NK-92 treated with Interleukin-12 subunit alpha and Interleukin-12 subunit beta, amount 100 ng/mL, for 24 hours (cell line): ENCODE data around the gene GOLGA8B.
A peak's percentile ranks its signal among the peaks of the same experiment; 100 is the strongest.
"Not testable (repeated sequence)": the region's sequence is repeated elsewhere in the genome, so short reads cannot be mapped to it uniquely, and the experiment has no call there.

ENCODE experiments used
- DNase-seq: peaks from one replicate; lab custom pipeline; 2025; lab: John Stamatoyannopoulos, UW

GOLGA8B gene

DNA sequence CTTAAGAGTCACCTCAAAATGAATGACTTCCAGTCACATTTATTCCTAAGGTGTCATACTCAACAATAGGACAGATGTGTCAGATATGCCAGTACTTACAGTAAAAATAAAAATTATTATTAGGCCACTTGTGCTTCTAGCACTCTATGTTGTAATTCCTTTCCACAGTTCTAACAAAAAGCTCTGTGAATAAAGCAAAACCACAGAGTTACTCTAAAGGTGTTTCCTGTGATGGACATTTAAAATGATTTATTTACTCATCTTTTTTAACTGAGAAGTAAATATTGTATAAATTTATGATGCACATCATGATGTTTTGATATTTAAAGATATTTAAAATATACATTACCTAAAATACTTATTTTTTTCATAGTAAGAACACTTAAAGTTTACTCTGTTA lies 13.9 kb upstream of the GOLGA8B start:
- no peak for DNase-seq

DNA sequence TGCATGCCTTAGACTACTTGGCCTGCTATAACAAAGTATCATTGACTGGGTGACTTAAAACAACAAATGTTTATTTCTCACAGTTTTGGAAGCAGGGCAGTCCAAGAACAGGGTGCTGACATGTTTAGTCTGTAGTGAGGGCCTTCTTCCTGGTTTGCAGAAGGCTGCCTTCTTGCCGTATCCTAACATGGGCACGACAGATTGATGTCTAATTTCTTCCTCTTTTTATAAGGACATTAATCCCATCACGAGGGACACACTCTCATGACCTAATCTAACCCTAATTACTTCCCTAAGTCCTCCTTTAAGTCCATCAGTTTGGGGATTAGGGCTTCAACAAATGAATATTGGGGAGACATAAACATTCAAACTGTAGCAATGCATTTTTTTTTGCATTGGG lies 10.9 kb upstream of the GOLGA8B start:
- DNase-seq: no peak

DNA sequence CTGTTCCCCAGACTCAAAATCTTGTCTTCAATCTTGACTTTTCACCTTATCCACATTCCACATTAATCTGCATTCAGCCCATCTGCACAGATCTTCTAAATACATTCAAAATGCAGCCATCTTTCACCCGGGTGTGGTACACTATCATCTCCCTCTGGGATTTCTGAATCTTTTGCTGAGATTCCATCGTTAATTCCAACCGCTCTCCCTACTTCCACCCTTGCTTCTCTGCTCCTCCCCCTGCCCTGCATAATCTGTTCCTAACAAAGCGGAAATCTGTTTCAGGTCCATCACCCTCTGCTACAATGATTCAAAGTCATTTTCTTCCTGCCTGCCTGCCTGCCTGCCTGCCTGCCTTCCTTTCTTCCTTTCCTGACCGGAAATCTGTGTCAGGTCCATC lies 7.9 kb upstream of the GOLGA8B start:
- DNase-seq: no peak

DNA sequence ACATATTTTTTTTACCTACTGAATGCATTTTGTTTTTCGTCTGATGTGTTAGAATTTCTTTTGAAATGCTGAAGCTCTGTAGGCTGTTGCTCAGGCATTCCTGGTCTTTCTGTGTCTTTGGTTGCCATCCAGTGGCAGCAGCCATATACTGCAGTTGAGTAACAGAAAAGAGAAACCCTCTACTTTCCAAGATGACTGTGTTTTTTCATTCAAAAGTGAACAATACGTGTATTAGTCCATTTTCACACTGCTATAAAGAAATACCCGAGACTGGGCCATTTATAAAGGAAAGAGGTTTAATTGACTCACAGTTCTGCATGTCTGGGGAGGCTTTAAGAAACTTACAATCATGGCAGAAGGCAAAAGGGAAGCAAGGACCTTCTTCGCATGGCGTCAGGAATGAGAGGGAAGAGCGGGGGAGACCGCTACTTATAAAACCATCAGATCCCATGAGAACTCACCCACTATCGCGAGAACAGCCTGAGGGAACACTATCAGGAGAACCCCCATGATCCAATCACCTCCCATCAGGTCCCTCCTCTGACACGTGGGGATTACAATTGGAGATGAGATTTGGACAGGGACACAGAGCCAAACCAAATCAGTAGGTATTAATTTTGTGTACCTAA lies 4.7 kb upstream of the GOLGA8B start:
- DNase-seq: peak; percentile 21

DNA sequence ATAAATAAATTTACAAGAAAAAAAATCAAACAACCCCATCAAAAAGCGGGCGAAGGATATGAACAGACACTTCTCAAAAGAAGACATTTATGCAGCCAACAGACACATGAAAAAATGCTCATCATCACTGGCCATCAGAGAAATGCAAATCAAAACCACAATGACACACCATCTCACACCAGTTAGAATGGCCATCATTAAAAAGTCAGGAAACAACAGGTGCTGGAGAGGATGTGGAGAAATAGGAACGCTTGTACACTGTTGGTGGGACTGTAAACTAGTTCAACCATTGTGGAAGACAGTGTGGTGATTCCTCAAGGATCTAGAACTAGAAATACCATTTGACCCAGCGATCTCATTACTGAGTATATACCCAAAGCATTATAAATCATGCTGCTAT lies 2.5 kb upstream of the GOLGA8B start:
- DNase-seq: not testable (repeated sequence)

DNA sequence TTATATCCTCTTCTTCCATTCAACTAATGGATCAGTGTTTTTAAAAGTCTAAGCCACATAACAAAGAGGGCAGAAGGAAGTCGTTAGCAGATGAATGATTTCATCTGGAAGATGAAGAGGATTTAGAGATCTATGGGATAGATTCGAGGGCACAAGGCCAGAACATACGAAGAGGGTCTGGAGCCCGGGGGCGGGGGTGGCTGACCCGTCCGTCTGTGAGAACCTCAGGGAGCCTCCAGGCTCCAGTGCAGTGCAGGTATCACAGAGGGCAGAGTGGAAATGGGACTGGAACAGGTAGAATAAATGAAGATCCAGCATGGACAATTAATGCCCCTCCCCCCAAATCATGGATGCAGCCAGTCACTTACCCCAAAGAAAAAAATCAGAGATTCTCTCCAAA lies 1.5 kb upstream of the GOLGA8B start:
- no peak for DNase-seq

DNA sequence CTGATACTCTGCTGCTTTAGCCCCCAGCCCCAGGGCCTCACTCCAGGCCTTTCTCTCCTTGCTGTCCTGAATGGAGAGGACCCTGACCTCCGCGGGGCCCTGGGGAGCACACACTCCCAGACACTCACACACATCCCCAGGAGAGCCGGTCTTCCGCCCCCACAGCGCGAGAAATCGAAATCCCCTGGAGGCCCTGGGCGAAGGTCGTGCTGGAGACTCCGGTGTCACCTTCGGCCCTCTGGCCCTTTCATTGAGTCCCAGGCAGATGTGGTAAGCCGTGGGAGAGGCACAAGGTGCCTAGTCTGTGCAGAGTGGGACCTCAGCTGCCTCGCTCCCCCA lies 848 bp upstream of the GOLGA8B start:
- no peak for DNase-seq

DNA sequence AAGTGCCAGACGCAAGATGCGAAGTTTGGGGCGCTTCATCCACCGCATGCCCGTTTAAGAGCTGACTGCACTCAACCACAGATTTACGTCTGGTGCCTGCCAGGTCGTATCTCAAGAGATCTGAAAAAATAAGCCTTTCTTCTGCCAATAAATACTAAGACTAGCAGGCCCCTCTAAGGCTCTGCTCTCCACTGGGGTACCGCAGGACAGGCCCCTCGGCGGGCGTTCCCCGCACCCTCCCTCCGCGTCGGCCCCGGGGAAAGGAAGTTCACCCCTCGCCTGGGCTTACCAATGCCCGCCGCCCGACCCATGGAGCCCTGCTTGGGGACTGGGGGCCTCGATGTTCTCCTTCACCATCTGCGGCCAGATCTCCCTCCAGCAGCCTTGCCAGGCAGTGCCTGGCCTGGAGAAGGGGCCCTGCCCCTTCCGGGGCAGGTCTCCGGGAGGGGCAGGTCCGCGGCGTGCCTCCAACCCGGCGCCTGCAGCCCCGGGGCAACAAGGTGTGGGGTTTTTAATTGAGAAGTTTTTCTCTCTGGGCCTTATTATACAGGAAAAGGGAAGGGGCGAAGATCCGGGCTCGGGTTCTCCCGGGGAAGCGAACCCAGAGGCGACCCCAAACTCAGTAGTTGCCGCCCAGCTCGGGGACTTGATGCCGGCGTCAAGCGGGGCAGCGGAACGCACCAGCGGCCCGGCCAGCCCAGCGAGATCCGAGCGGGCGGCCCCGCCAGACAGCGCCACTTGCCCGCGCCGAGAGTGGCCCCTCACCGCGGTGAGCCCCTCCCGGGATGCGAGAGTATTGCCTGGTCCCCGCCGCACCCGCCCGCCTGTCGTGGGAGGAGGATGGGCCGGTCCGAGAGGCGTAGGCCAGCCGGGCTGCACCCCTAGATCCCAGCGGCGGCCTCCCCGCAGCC lies 735 bp downstream of the GOLGA8B start:
- DNase-seq: no peak

DNA sequence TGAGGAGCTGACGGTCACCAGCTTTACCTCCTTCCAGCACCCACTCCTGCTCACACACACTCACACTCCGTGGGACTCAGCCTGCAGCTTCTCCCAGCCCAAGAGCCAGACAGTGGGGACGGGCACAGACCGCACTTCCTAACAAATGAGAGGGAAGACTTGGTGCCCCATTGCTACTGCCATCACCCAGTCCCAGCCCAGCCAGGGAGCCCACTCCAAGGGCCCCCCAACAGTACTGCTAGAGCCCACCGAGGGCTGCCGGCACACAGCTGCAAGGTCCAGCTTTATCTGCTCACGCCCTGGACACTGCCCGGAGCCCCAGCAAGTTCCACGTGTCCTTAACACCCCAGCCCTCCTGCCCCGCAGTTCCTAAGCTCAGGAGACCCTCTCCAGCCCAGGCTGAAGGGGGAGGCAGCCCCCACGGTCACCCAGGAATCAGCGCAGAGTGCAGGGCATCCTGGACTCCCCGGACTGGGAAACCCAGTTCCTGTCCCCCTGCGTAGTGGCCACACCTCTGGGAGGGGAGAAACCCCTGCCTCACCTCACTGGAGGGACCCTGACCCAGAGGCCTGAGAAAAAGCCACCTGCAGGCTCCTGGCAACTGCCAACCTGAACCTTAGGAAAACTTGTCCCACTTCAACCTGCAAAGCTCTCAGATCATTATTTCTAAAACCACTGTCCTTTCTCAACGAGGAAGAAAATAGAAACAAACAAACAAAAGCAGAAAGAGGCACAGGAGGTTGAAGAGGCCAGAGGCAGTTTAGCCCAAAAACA lies 1.6 kb downstream of the GOLGA8B start:
- DNase-seq: not testable (repeated sequence)

DNA sequence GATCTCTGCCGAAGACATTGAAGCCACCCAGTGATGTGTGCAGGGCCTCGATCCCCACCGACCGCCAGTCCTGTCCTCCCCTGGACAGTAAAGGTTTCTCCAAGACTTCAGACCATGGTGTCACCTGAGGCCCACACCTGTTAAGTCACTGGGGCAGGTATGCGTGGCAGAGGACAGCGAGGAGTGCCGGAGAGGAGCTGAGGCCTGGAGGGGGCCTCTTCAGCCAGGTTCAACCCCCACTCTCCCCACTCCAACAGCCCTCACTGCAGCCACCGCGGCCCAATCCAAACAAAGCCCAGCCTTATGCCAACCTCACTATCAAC lies 2.4 kb downstream of the GOLGA8B start:
- no peak for DNase-seq

DNA sequence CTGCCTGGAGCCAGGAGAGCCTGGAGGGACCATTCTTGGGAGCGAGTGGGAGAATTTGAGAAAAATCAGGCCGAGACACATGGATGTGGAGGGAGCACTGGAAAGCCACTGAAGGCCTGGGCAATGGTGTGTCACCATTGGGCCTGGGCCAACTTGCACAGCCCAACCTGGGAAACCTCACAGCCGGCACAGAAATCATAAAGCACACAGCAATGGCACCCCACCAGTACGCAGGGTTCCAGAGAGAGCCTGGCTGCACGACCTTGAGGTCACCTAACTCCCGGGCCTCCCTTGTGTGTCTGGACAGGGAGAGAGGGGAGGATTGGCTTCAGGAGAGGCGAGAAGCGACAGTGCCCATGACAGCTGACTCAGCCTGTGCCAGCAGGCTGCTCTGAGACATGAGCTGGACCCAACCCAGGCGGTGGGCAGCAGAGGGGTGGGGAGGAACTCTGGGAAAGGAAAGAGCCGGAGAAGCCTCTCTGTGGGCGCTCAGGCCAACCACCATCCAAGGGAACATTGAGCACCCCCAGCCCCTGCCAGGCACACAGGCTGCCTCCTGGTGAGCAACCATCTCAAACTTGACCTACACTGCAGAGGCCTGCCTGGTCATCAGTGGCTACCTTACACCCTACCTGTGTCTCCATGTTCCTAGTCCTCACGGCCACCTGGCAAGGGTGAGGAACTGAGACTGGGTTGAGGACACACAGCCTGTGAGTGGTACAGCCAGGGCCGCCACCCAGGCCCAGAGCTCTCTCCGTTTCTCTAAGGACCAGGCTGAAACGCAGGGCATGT lies 3.0 kb downstream of the GOLGA8B start:
- not testable (repeated sequence) for DNase-seq

DNA sequence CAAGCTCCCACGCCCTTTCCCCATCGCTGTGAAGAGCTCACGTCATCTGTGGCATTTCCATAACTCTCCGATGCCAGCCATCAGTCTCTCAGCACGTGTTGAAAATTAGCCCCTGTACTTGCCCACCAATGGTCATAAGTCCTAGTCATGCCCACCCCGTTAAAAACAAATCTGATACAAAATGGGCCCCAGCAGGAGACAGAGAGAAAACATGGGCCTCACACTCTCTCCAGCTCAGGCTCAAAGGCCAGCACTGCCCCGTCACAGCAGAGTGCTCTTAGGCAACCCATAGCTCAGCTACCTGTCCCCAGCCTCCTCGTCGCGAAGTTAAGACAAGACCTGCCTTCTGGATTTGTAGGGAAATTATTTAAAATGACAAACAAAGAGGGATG lies 5.2 kb downstream of the GOLGA8B start:
- DNase-seq: no peak

DNA sequence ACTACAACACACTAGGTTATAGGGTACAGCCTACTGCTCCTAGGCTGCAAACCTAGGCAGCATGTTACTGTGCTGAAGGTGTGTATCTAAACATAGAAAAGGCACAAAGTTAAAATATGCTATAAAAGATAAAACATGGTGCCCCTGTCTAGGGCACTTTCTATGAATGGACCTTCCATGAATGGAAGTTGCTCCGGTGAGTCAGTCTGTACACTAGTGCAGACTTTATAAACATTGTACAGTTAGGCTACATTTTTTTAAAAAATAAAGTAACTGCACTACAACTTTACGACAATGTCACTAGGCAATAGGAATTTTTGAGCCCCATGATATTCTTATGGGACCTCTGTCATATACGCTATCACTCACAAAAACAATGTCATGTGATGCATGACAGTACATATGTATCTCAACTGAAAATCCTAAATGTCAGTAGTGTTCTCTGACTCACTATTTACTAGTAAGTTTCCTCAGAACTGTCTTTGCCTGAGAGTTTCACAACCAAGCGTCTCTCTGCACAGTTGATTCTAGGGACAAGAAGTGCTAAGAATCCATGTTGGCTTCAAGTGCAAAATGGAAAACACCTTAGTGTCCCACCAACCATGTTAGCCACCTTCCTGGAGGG lies 5.7 kb downstream of the GOLGA8B start:
- DNase-seq: not testable (repeated sequence)

DNA sequence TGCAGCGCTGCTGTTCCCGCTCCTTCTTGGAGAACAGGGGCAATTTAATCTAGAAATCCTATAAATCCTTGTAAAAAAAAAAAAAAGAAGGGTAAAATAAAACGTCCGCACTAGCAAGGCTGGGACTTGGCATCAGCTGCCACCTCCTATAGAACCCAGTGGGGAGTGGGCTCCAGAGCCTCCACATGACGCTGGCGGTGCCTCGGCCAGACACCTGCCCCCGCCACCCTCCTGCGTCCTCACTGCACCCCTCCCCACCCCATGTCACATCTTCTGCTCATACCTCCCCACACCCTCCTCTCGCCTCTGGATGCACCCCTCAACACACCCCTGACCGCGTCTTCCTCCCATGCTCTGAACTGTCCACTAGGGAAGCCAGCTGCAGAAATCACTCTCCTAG lies 8.4 kb downstream of the GOLGA8B start:
- DNase-seq: not testable (repeated sequence)

DNA sequence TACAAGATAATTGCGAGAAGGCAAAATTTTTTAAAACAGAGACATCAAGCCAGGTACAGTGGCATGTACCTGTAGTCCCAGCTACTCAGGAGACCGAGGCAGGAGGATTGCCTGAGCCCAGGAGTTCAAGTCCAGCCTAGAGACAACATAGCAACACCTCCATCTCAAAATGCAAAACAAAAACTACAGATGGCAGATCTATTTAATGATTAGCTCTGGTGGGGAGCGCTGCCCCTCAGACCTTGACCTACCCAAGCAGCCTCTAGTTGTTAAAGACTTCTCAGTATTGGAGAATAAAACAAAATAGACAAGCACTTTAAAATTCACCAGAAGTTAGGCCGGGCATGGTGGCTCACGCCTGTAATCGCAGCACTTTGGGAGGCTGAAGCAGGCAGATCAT lies 10.5 kb downstream of the GOLGA8B start:
- not testable (repeated sequence) for DNase-seq

DNA sequence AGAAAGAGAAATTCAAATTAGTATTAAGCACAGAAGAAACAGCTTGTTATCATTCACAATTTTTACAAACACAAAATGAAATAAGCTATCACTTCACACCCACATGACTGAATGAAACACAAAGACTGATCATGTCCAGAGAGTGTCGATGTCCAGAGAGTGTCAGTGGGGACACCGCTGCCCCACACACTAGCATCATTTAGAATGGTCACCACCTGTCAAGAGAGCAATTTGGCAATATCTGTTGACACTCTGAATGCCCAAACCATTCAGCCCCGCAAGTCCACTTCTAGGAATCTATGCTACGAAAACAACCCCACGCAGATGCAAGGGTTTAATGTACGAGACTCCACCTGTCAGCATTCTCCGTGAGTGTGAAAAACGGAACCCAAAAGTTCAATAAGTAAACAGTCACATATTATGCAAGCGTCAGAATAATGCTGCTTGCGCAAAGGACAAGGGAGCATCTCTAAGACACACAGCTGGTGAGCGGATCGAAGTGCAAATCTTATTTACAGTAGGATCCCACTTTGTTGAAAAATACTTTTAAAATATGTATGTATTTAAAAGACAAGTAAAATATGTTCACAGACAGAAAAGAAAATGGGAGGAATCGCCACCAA lies 11.3 kb downstream of the GOLGA8B start:
- DNase-seq: not testable (repeated sequence)

DNA sequence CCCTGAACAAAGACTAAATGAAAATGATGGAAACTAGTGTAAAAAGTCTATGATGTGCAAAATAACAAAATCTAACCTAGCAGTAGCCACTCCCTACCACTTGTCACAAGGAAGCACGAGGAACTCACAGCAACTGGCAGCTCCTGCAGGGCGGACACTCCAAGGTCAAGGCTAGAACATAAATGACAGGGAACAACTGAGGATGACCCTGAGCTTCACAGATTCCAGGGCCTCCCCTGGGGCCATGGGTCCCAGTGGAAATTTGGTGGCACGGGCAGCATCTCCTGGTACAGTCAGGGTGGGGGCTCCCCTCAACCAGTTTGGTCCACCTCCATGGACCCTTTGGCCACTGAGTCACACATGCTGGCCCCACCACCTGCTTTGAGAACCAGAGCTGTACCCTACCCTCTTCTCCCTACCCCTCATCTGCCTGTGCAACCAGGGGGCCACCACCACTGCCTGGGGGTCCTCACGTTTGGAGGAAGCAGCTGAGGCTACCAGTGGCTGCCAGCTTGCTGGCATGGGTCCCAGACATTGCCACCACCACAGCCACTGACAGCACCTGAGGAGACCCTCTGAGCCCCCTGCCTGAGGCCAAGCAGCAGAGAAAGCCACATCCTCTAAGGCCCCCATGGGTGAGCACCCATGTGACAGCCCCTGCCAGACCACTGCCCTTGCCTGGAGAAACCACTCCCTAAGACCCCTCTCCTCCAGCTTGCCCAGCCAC lies 13.6 kb downstream of the GOLGA8B start:
- DNase-seq: not testable (repeated sequence)

DNA sequence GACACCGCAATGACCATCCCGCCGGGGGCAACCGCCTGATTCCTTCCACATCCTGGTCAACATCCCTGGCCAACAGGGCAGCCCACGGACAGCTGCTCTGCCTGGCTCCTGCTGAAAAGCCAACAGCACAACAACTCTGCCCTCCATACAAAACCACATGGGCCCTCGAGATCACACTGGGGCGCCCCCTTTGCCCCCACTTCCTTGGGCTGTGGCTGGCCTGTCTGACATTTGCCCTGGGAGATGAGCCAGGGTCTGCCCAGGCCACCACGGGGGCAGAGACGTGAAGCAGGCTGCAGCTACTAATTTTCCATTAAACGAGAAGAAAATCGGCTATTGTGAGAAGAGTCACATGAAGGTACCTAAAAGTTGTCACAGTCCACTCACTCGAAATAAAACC lies 16.3 kb downstream of the GOLGA8B start:
- DNase-seq: not testable (repeated sequence)

DNA sequence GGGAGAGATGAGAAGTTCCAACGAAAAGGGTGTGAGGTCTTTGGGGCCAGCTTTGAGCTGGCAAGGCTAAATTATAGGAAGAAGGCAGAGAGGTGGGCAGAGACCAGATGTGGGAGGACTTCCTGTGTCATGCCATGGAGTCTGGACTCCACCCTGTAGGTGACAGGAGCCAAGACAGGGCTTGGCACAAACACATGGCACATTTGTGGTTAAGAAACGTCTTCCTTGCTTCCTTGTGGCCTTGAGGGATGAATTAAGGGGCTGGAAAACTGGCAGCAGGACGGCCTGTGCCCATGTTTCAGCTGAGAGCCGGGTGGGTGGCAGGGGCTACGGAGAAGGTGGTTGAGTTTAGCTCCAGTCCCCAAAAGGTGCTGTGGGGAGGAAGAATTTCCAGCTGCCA lies 18.7 kb downstream of the GOLGA8B start:
- DNase-seq: not testable (repeated sequence)

DNA sequence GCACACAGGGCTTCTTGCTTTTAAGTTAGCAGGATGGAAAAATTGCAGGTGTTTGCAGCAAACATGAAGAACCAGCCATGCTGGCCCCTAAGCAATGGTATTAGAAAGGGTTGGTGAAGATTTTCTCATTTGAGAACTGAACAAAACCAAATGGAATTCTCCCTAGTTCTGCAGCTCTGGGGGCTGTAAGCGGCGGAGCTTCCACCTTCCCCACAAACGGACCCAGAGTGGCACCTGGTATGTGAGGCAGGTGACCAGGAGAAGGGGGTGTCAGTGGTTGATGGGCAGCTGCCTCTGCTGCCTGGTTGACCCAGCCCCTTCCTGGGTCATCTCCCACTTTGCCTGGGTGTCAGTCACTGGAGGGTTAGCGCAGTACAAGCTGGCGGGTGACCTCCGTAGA lies 22.6 kb downstream of the GOLGA8B start:
- DNase-seq: not testable (repeated sequence)

DNA sequence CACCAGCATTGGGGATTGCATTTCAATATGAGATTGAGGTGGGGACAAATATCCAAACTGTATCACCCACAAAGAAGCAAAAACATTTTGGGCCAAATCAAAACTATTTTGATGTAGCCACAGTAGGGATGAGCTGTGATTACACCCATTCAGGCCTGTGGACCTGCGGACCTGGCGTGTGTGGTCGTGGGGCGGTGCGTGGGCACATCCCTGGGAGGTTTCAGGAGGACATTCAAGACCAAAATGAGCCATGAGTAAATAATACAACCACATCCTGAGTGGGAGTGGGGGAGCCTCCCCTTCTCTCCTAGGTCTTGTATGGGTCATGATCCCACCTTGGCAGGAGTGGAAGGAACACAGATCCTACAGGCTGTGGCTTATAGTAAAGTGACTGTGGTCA lies 23.7 kb downstream of the GOLGA8B start:
- DNase-seq: not testable (repeated sequence)
